ENCODE measurements around the gene CAMK1D.

The CAMK1D gene

GRCh38 chr10:12501324-12501723 lies 152.0 kb downstream of the CAMK1D start:
- DNase-seq = no peak

GRCh38 chr10:12501841-12502525 lies 152.6 kb downstream of the CAMK1D start:
- DNase-seq = no peak

GRCh38 chr10:12502526-12503274 lies 153.4 kb downstream of the CAMK1D start:
- DNase-seq = no peak

- no peak for DNase-seq
Measured at GRCh38 chr10:12503311-12503710, 154.0 kb downstream of the CAMK1D start.

GRCh38 chr10:12504176-12504575 lies 154.8 kb downstream of the CAMK1D start:
- no peak for DNase-seq

GRCh38 chr10:12504628-12505027 lies 155.3 kb downstream of the CAMK1D start:
- no peak for DNase-seq

- no peak for DNase-seq
Measured at GRCh38 chr10:12505683-12506082, 156.3 kb downstream of the CAMK1D start.

- no peak for DNase-seq
Measured at GRCh38 chr10:12507165-12507850, 158.0 kb downstream of the CAMK1D start.

GRCh38 chr10:12508165-12508564 lies 158.8 kb downstream of the CAMK1D start:
- no peak for DNase-seq

GRCh38 chr10:12509016-12509793 lies 159.9 kb downstream of the CAMK1D start:
- no peak for DNase-seq

- DNase-seq = no peak
Measured at GRCh38 chr10:12509794-12510100, 160.4 kb downstream of the CAMK1D start.

GRCh38 chr10:12510501-12510941 lies 161.2 kb downstream of the CAMK1D start:
- no peak for DNase-seq

GRCh38 chr10:12510984-12511383 lies 161.6 kb downstream of the CAMK1D start:
- DNase-seq = no peak

GRCh38 chr10:12511651-12512050 lies 162.3 kb downstream of the CAMK1D start:
- no peak for DNase-seq

- DNase-seq = no peak
Measured at GRCh38 chr10:12512332-12513002, 163.1 kb downstream of the CAMK1D start.

GRCh38 chr10:12513003-12513365 lies 163.6 kb downstream of the CAMK1D start:
- no peak for DNase-seq

GRCh38 chr10:12513775-12514673 lies 164.7 kb downstream of the CAMK1D start:
- peak; percentile 67 for DNase-seq

GRCh38 chr10:12518024-12518423 lies 168.7 kb downstream of the CAMK1D start:
- no peak for DNase-seq

- DNase-seq = no peak
Measured at GRCh38 chr10:12521423-12521822, 172.1 kb downstream of the CAMK1D start.

GRCh38 chr10:12526311-12526710 lies 177.0 kb downstream of the CAMK1D start:
- no peak for DNase-seq

- DNase-seq = no peak
Measured at GRCh38 chr10:12529976-12530375, 180.6 kb downstream of the CAMK1D start.
